GM12892 (cell line): ENCODE results near the gene GSC.

ENCODE experiments used
- POLR2A ChIP-seq: IDR thresholded peaks from 2 replicates; pipeline ENCODE4 v1.6.1; 2011; ENCODE audit warnings: low read depth, low read length, control low read depth
- POLR2AphosphoS5 ChIP-seq: IDR thresholded peaks from 2 replicates; pipeline ENCODE4 v1.6.1; 2011; ENCODE audit warnings: low read depth, low read length, control low read depth

DNA sequence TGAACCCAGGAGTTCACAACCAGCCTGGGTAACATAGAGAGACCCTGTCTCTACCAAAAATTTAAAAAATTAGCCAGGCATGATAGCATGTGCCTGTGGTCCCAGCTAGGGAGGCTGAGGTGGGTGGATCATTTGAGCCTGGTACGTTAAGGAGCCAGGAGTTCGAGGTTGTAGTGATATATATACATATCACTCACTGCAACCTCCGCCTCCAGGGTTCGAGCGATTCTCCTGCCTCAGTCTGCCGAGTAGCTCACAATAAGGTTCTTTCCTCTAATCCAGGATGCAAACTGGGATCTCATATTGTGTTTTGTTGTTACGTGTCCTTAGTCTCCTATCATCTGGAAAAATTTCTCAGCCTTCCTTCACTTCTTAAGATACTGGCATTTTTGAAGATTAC lies 24.0 kb upstream of the GSC start:
- TF ChIP-seq POLR2AphosphoS5 (no peak), POLR2A (no peak)
